Spleen (tissue), 7 donors: ENCODE results near the gene LDLRAD1.

Source experiments
- POLR2A ChIP-seq, 3 donors: fragments of 450-650 bp; IDR thresholded peaks; one replicate each; pipeline ENCODE4 v1.5.1; 2017; ENCODE audit warnings: antibody characterized with exemption in 3 of 3, mild to moderate bottlenecking in 1 of 3
- POLR2AphosphoS5 ChIP-seq, 3 donors: sonication (generic); formaldehyde crosslinking; IDR thresholded peaks; one replicate each; pipeline ENCODE4 v1.5.1; 2017; ENCODE audit warnings: antibody characterized with exemption in 3 of 3
- TF ChIP-seq, protein P1 (sequence below), 11 experiments: fragments of 200-600 bp in 7 of 11; fragments of 450-650 bp in 4 of 11; sonication (generic) in 4 of 11; IDR thresholded peaks in 8 of 11; conservative IDR thresholded peaks in 3 of 11; 1 replicate in 7 of 11; 2 replicates in 4 of 11; pipeline versions ENCODE4 v1.4.0 to v1.8.0; 2016 to 2021; ENCODE audit warnings: antibody characterized with exemption in 11 of 11, inconsistent platforms in 4 of 11, mild to moderate bottlenecking in 1 of 11
- donor health status: DM: no; HTN: no; CAD: no; lungs with moderate emphysema.
- donor health status: DM: no; HTN: no; CAD: no.
- donor health status: DM: no; HTN: no; CAD: no.

GRCh38 chr1:54010415-54011117 is 7.4 kb downstream of the LDLRAD1 start:
- TF ChIP-seq, protein P1, sequence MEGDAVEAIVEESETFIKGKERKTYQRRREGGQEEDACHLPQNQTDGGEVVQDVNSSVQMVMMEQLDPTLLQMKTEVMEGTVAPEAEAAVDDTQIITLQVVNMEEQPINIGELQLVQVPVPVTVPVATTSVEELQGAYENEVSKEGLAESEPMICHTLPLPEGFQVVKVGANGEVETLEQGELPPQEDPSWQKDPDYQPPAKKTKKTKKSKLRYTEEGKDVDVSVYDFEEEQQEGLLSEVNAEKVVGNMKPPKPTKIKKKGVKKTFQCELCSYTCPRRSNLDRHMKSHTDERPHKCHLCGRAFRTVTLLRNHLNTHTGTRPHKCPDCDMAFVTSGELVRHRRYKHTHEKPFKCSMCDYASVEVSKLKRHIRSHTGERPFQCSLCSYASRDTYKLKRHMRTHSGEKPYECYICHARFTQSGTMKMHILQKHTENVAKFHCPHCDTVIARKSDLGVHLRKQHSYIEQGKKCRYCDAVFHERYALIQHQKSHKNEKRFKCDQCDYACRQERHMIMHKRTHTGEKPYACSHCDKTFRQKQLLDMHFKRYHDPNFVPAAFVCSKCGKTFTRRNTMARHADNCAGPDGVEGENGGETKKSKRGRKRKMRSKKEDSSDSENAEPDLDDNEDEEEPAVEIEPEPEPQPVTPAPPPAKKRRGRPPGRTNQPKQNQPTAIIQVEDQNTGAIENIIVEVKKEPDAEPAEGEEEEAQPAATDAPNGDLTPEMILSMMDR (IDR thresholded peaks at IDR 0.05 in 8 of 11, conservative IDR thresholded peaks at IDR 0.05 in 3 of 11): no peak
- TF ChIP-seq POLR2AphosphoS5 (IDR thresholded peaks at IDR 0.05) (no peak), POLR2A (IDR thresholded peaks at IDR 0.05) (no peak)
